Uterus (tissue), 2 donors: ENCODE results near the gene PTPRN2.

ENCODE experiments used
- CTCF ChIP-seq, 4 experiments: fragments of 200-600 bp in 2 of 4; fragments of 450-650 bp in 2 of 4; sonication (generic) in 2 of 4; IDR thresholded peaks; one replicate each; pipeline ENCODE4 v1.5.1; 2016 to 2019; ENCODE audit warnings: antibody characterized with exemption in 4 of 4, mild to moderate bottlenecking in 2 of 4, moderate library complexity in 1 of 4
- POLR2A ChIP-seq, 2 donors: fragments of 450-650 bp; IDR thresholded peaks; one replicate each; pipeline ENCODE4 v1.6.1; 2016; ENCODE audit warnings: antibody characterized with exemption in 2 of 2, mild to moderate bottlenecking in 1 of 2, moderate library complexity in 1 of 2

- no peak for TF ChIP-seq CTCF (IDR thresholded peaks at IDR 0.05)
- TF ChIP-seq POLR2A (IDR thresholded peaks at IDR 0.05) = no peak
These were observed 834.8 kb downstream of the PTPRN2 start for GRCh38 chr7:157752832-157753291.
